Neural cell (in vitro differentiated cells): ENCODE data around the gene LYSET. TPM values are rescaled to one million over a fixed set of nuclear protein-coding genes. Genes with fewer than 3 reads are reported as not detected.

Experiments used
- polyA plus RNA-seq: library from polyadenylated mRNA; depleted of rRNA; stranded (reverse); fragments of >200 nt; gene quantifications from 2 replicates; pipeline ENCODE4 v1.2.3, GENCODE V29; 2014

LYSET gene
- polyA plus RNA-seq, 1 donor from 2014 or later = 24.0 TPM

Other genes with a start within 250 kb of the LYSET start
- 65.0 and 70.9 TPM in 2 replicates for gene ITPK1, start 69.4 kb upstream of the LYSET start, polyA plus RNA-seq
- gene MOAP1, start 420 bp upstream of the LYSET start, polyA plus RNA-seq = 224 and 225 TPM in 2 replicates
- gene GON7, start 21.7 kb downstream of the LYSET start, polyA plus RNA-seq = 28.2 and 30.8 TPM in 2 replicates
- gene UBR7, start 21.9 kb downstream of the LYSET start, polyA plus RNA-seq = 34.8 and 36.9 TPM in 2 replicates
- gene BTBD7, start 147.7 kb downstream of the LYSET start, polyA plus RNA-seq = 11.4 and 11.5 TPM in 2 replicates
- gene COX8C, start 161.9 kb downstream of the LYSET start, polyA plus RNA-seq = not detected in 2 replicates
- gene UNC79, start 245.6 kb downstream of the LYSET start, polyA plus RNA-seq = 22.6 and 26.0 TPM in 2 replicates